Erythroblast (primary cell): ENCODE data around the gene PIP4K2C.

Experiments used
- GATA1 ChIP-seq: IDR thresholded peaks from 2 replicates; pipeline ENCODE4 v1.6.1; 2011; ENCODE audit warnings: low read depth, mild to moderate bottlenecking, control low read depth, low read length, moderate library complexity
- POLR2A ChIP-seq: IDR thresholded peaks from 2 replicates; pipeline ENCODE4 v1.6.1; 2011; ENCODE audit warnings: mild to moderate bottlenecking, low read length

GRCh38 chr12:57551637-57552305 is 39.2 kb upstream of the PIP4K2C start:
- TF ChIP-seq POLR2A (no peak), GATA1 (no peak)
